K562 (cell line): ENCODE results near the gene ERCC2. TPM values are rescaled to one million over a fixed set of nuclear protein-coding genes. Genes with fewer than 3 reads are reported as not detected.

Experiments used
- ATAC-seq: fragments of 200-7000 bp; cut with Tn5 transposase; 3 replicates; pipeline ENCODE4 v1.9.1; 2020; ENCODE audit warnings: moderate library complexity
- BruUV-seq: library from RNA; stranded (reverse); fragments of 400-500 nt; replicated peaks from 2 replicates; lab custom pipeline; 2021; lab: Mats Ljungman, UMichigan
- CTCF ChIA-PET: fragments of 300-600 bp; formaldehyde crosslinking; extraction: SDS; loops from one replicate; lab custom pipeline; 2021; ENCODE audit warnings: low intra/inter-chr PET ratio; lab: Yijun Ruan, JAX
- POLR2A ChIA-PET: fragments of 300-600, 350-650 bp; sonication (Branson Sonifier 250); formaldehyde crosslinking; extraction: SDS; loops from one replicate; lab custom pipeline; 2021; ENCODE audit warnings: antibody characterized with exemption, inconsistent platforms; lab: Yijun Ruan, JAX
- DNase-seq, 4 experiments: peaks; one replicate each; pipeline versions ENCODE4 v3.0.0 to v3.0.0-alpha.2; 2011 to 2018; ENCODE audit warnings: low spot score in 3 of 4, mixed read lengths in 3 of 4; ENCODE audit errors: extremely low read depth in 1 of 4
- FAIRE-seq: peaks from 2 replicates; lab custom pipeline; 2011; peaks lifted over from hg19 to GRCh38; lab: Jason Lieb, UNC
- H2AFZ ChIP-seq: 2 replicates; pipeline ENCODE4 v1.6.0; 2011; ENCODE audit warnings: low read depth, low read length, control low read depth, inconsistent platforms
- H3K27ac ChIP-seq: fragments of 200-600 bp; 3 replicates; pipeline ENCODE4 v1.8.0; 2011; ENCODE audit warnings: low read depth, mild to moderate bottlenecking, control low read depth, inconsistent platforms, low read length, moderate library complexity, mixed read lengths; ENCODE audit errors: extremely low read depth
- H3K27me3 ChIP-seq, 2 experiments: fragments of 300-600 bp in 1 of 2; 2 replicates in 1 of 2; 3 replicates in 1 of 2; pipeline versions ENCODE4 v1.6.0 to v1.8.0; 2011; ENCODE audit warnings: inconsistent platforms in 2 of 2, low read length in 2 of 2, mild to moderate bottlenecking in 1 of 2, mixed read lengths in 1 of 2, moderate library complexity in 1 of 2; ENCODE audit not compliant: control insufficient read depth in 2 of 2, insufficient read depth in 2 of 2
- H3K36me3 ChIP-seq: fragments of 300-600 bp; 3 replicates; pipeline ENCODE4 v1.8.0; 2011; ENCODE audit warnings: mild to moderate bottlenecking, low read length, inconsistent platforms; ENCODE audit not compliant: control insufficient read depth, insufficient read depth
- H3K4me1 ChIP-seq, 2 experiments: fragments of 200-600 bp in 1 of 2; replicated peaks in 1 of 2; 2 replicates in 1 of 2; 3 replicates in 1 of 2; pipeline versions ENCODE4 v1.5.1 to v1.8.0; 2011; ENCODE audit warnings: inconsistent platforms in 2 of 2, low read length in 2 of 2, mild to moderate bottlenecking in 1 of 2, mixed read lengths in 1 of 2, moderate library complexity in 1 of 2; ENCODE audit not compliant: control insufficient read depth in 2 of 2, insufficient read depth in 2 of 2
- H3K4me2 ChIP-seq: 2 replicates; pipeline ENCODE4 v1.6.1; 2011; ENCODE audit warnings: low read length, control low read depth, inconsistent platforms, mixed read lengths; ENCODE audit not compliant: insufficient read depth
- H3K4me3 ChIP-seq: fragments of 200-600 bp; sonication (generic), shearing (Covaris generic); 2 replicates; pipeline ENCODE4 v1.5.1; 2016; ENCODE audit warnings: control low read depth, inconsistent platforms
- H3K79me2 ChIP-seq: fragments of 200-600 bp; 3 replicates; pipeline ENCODE4 v1.8.0; 2011; ENCODE audit warnings: low read length, inconsistent platforms; ENCODE audit not compliant: control insufficient read depth, insufficient read depth
- H3K9ac ChIP-seq, 2 experiments: 2 replicates each; pipeline versions ENCODE4 v1.6.0 to v1.6.1; 2011; ENCODE audit warnings: low read depth in 2 of 2, low read length in 2 of 2, control low read depth in 1 of 2, inconsistent platforms in 1 of 2, mild to moderate bottlenecking in 1 of 2, mixed read lengths in 1 of 2; ENCODE audit not compliant: insufficient read depth in 1 of 2
- H3K9me1 ChIP-seq: one replicate; pipeline ENCODE4 v1.6.0; 2011; ENCODE audit warnings: inconsistent platforms, mild to moderate bottlenecking, low read length, moderate library complexity; ENCODE audit not compliant: control insufficient read depth, insufficient read depth
- H3K9me3 ChIP-seq: replicated peaks from 2 replicates; pipeline ENCODE4 v1.5.1; 2011; ENCODE audit warnings: low read depth, low read length, inconsistent platforms; ENCODE audit not compliant: control insufficient read depth, insufficient read depth
- H4K20me1 ChIP-seq: replicated peaks from 2 replicates; pipeline ENCODE4 v1.6.1; 2011; ENCODE audit warnings: low read length, inconsistent platforms, mixed read lengths; ENCODE audit not compliant: control insufficient read depth, insufficient read depth
- KDM2B ChIP-seq: fragments of 250-450 bp; sonication (Bioruptor Pico); IDR thresholded peaks from 2 replicates; pipeline ENCODE4 v1.8.0; 2021; ENCODE audit warnings: mild to moderate bottlenecking, moderate library complexity
- POLR2G ChIP-seq: fragments of 200-400 bp; formaldehyde crosslinking; IDR thresholded peaks from 2 replicates; pipeline ENCODE4 v1.6.1; 2017; ENCODE audit warnings: low read depth, mild to moderate bottlenecking, antibody characterized with exemption, low read length, moderate library complexity
- RBFOX2 ChIP-seq: fragments of 200-400 bp; formaldehyde crosslinking; IDR thresholded peaks from 2 replicates; pipeline ENCODE4 v1.6.1; 2017; ENCODE audit warnings: low read depth, mild to moderate bottlenecking, low read length, moderate library complexity
- YY1 ChIP-seq, 3 experiments: IDR thresholded peaks; 2 replicates each; pipeline ENCODE4 v1.6.1; 2011; ENCODE audit warnings: low read length in 2 of 3, mild to moderate bottlenecking in 2 of 3, moderate library complexity in 2 of 3, borderline replicate concordance in 1 of 3, control low read depth in 1 of 3, low read depth in 1 of 3; ENCODE audit not compliant: insufficient read depth in 3 of 3, insufficient replicate concordance in 2 of 3, control insufficient read depth in 1 of 3, insufficient read length in 1 of 3; ENCODE audit errors: extremely low read depth in 1 of 3
- WGBS: fragments of 100-300 bp; shearing (Covaris generic); methylation state at CpG from one replicate; pipeline ENCODE4 v1.1.6; 2016; ENCODE audit warnings: low coverage, mixed read lengths; ENCODE audit not compliant: insufficient coverage; ENCODE audit errors: missing lambda C conversion rate; 5-methylcytosine and 5-hydroxymethylcytosine counted together
- in situ Hi-C: fragments of 300-500 bp; cut with MboI; formaldehyde crosslinking; loops from 4 replicates; pipeline ENCODE4 v1.15.0; 2018; ENCODE audit warnings: inconsistent platforms, mixed read lengths
- intact Hi-C: fragments of 100-400 bp; cut with micrococcal nuclease; formaldehyde crosslinking; loops from 2 replicates; pipeline ENCODE4 v1.14.2; 2022
- polyA plus RNA-seq, 8 experiments: library from polyadenylated mRNA; depleted of rRNA in 4 of 8; stranded (reverse) in 5 of 8; unstranded in 3 of 8; fragments of >200 nt; fragmentation: Nextera tagmentation in 2 of 8; fragmentation: Illumina TruSeq in 1 of 8; extraction: Ambion mirVana in 2 of 8; extraction: Trizol in 1 of 8; gene quantifications; 2 replicates each; pipeline versions ENCODE4 v1.2.1 to v1.2.3, GENCODE V29; 2011 to 2014; ENCODE audit warnings: inconsistent platforms in 1 of 8, missing spikeins in 1 of 8
- total RNA-seq, 7 experiments: library from RNA; depleted of rRNA in 6 of 7; stranded (reverse); fragments of >200 nt in 6 of 7; fragmentation: Illumina TruSeq in 2 of 7; extraction: Trizol in 2 of 7; gene quantifications; 2 replicates each; pipeline versions ENCODE4 v1.2.1 to v1.2.3, GENCODE V29; 2011 to 2021; ENCODE audit warnings: low replicate concordance in 1 of 7

ERCC2 gene
- total and polyA plus RNA-seq, 9 of the 15 experiments (the other 6 are each of a cell fraction or from before 2014, with no cell fraction given), result 2.2 to 55.9 (median 23.4) TPM

GRCh38 chr19:45419895-45420294 is 49.5 kb upstream of the ERCC2 start:
- Histone ChIP-seq H3K4me1 (peaks cover 12 to 53% of the 10 kb centered on the region in 2 experiments; a peak in 4 of 5 replicates), H3K79me2 (peaks cover 24% of the 10 kb centered on the region), H3K27ac (no peak overlapping the region), H3K36me3 (peaks cover 56% of the 10 kb centered on the region; the same call in 2 of the 3 replicates), H4K20me1 (no peaks in the 10 kb centered on the region), H3K4me2 (no peak overlapping the region), H2AFZ (no peak overlapping the region), H3K4me3 (no peak overlapping the region), H3K9me3 (no peaks in the 10 kb centered on the region), H3K9me1 (no peaks in the 10 kb centered on the region), H3K9ac (peak overlapping the region in 1 of 2 experiments; percentile 64; a peak in 1 of 4 replicates), H3K27me3 (no peaks in the 10 kb centered on the region)
- FAIRE-seq (no peak), DNase-seq (no peak), ATAC-seq (no peak)
- 70% methylated on average over 2 of the region's 3 CpGs for WGBS
- CTCF ChIA-PET, result no interaction called here
- no TSS peak for BruUV-seq
- peak; percentile 37; the same call in 1 of the 2 replicates for TF ChIP-seq POLR2G
- peak; percentile 40; the same call in 1 of the 2 replicates for TF ChIP-seq RBFOX2
- no peak for TF ChIP-seq KDM2B
- in situ Hi-C loops, result no loop called here
- POLR2A ChIA-PET, result interaction anchor here (0.9 to 1.4 kb wide), 2 partner anchors 13 to 14 kb away, joined by 4 to 6 read pairs; no protein-coding TSS in a partner anchor
- intact Hi-C loops, result no loop called here

DNA sequence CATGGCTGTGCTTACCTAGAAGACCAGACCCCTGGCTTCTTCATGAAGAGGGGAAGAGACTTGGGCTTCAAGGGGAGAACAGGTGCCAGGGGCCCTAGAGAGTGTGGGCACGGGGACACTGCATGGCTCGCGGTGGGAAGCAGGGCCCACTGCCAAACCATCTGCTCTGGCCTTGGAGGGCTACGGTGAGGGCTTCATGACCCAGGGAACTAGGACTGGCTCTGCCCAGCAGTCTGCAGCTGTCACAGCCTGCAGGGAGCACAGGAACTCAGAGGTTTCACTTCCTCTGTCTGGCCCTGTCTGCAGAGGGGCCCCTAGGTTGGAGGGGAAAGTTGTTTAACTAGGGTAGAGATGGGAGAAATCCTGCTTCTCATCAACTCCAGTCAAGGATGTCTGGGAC is 49.0 kb upstream of the ERCC2 start:
- intact Hi-C loops, result no loop called here
- no peak overlapping the region for H3K4me2 ChIP-seq
- BruUV-seq, result no TSS peak

More for the DNA sequence above, 49.0 kb upstream of the ERCC2 start:
- Histone ChIP-seq H3K27ac (no peak overlapping the region), H3K27me3 (no peaks in the 10 kb centered on the region), H3K4me1 (peaks cover 9 to 53% of the 10 kb centered on the region in 2 experiments; a peak in 4 of 5 replicates), H3K4me3 (no peak overlapping the region), H4K20me1 (no peaks in the 10 kb centered on the region), H3K9me1 (no peaks in the 10 kb centered on the region), H2AFZ (no peak overlapping the region), H3K79me2 (peaks cover 24% of the 10 kb centered on the region), H3K9ac (peak overlapping the region in 1 of 2 experiments; percentile 31; a peak in 2 of 4 replicates), H3K9me3 (no peaks in the 10 kb centered on the region), H3K36me3 (peaks cover 61% of the 10 kb centered on the region; the same call in 2 of the 3 replicates)
- ATAC-seq (no peak), DNase-seq (no peak), FAIRE-seq (no peak)
- 81% methylated on average over 4 of the region's 4 CpGs for WGBS
- CTCF ChIA-PET, result no interaction called here
- in situ Hi-C loops, result no loop called here
- TF ChIP-seq RBFOX2 (peak; percentile 30; the same call in 1 of the 2 replicates), YY1 (IDR thresholded peaks at IDR 0.05; ENCODE audit: borderline replicate concordance in 1 of 3, control insufficient read depth in 1 of 3, extremely low read depth in 1 of 3, insufficient read depth in 3 of 3, insufficient read length in 1 of 3, insufficient replicate concordance in 2 of 3, low read depth in 1 of 3, low read length in 2 of 3) (no peak)
- POLR2A ChIA-PET, result interaction anchor here (0.6 to 0.9 kb wide), 2 partner anchors 12 to 548 kb away, joined by 3 to 4 read pairs; no protein-coding TSS in a partner anchor
